UCSD-AML1 (cell line): ENCODE measurements around the gene PGR.

Experiments used
- DNase-seq: peaks from one replicate; lab custom pipeline; 2025; ENCODE audit not compliant: unreplicated experiment; lab: John Stamatoyannopoulos, UW

The PGR gene

DNA sequence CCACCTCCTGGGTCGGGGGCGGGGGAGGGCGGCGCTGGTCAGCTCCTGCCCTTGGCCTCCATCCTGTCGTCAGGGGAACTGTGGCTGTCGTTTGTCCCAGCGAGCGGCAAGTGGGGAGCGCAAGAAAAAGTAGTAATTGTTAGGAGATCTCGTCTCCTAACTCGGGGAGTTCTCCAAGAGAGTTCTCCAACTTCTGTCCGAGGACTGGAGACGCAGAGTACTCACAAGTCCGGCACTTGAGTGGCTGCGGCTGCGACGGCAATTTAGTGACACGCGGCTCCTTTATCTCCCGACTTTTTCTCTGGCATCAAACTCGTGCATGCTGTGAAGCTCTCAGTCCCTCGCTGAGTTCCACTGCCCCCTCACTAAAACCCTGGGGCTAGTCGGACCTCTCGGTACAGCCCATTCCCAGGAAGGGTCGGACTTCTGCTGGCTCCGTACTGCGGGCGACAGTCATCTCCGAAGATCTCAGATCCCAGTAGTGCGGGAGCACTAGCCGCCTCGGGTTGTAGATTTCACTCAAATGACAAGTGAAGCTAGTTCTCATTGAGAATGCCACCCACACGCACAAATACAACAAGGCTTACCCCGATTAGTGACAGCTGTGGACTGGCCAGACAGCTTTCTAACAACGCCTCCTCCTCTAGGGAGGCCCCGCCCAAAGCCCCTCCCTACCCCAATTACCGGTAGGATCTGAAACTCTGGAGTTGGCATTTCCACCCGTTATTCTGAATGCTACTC is at the start of gene PGR:
TSS of gene PGR (minus strand) at position 611 of the 741 bp plus-strand sequence. CDS start 743 bp downstream, outside the sequence.
- no peak for DNase-seq

DNA sequence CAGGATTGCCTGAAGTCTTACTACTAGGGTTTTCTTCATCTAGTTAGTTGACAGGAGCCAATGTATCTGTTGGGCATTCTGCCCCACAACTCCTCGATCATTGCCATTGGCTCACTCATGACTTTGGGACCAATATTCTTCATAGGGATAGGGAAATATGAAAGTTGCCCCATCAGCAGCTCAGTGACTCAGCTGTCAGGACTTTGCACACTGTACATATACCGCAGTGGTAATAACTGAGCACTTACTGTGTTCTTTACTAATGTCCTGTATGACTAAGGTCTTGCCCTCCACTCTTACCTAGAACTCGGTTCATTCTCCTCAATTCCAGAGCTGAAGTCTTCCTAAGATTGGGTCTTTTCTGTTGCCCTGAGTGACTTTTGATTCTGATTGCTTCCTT is 46.8 kb upstream of the PGR start:
- no peak for DNase-seq

DNA sequence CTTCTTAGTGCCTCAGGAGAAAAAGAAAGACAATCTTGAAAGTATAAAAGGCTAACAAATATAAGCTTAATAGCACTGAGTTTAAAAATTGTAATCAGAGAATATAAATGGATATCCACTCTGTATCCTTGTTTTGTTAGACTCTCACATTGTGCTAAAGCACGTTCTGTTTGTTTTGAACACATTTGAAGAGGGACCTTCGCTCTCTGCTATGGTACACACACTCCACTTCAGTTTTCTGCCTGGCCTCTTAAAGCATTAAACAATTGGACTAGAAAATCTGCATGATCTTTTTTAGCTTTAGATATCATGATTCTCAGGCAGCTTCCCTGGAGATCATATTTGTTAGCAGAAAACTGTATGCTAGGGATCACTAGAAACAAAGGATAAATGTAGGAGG is 40.3 kb upstream of the PGR start:
- no peak for DNase-seq

DNA sequence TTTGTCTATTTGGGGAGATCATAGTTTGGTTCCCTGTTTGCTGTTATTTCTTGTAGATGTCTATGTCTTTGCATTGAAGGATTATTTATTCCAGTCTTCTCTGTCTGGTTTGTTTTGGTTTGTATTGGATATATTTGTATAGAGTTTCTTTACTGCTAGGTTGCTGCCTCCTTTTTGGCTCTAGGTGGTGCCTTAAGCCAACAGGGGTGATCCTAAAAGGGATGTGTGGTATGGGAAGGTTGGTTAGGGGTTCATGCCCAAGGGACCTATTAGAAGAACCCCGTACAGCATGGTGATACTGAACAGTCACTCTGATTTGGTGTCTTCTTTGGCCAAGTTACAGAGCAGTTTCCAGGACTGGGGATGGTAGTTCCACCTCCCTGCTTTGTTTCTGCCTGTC is 36.4 kb upstream of the PGR start:
- DNase-seq: no peak

DNA sequence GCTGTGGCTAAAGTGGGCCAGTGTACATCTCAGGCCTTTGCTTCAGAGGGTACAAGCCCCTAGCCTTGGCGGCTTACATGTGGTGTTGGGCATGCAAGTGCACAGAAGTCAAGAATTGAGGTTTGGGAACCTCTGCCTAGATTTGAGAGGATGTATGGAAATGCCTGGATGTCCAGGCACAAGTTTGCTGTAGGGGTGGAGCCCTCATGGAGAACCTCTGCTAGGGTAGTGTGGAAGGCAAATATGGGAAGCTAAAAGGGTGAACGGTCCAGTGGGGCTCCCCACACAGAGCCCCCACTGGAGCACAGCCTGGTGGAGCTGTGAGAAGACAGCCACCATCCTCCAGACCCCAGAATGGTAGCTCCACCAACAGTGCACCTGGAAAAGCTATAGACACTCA is 28.5 kb upstream of the PGR start:
- DNase-seq: no peak

DNA sequence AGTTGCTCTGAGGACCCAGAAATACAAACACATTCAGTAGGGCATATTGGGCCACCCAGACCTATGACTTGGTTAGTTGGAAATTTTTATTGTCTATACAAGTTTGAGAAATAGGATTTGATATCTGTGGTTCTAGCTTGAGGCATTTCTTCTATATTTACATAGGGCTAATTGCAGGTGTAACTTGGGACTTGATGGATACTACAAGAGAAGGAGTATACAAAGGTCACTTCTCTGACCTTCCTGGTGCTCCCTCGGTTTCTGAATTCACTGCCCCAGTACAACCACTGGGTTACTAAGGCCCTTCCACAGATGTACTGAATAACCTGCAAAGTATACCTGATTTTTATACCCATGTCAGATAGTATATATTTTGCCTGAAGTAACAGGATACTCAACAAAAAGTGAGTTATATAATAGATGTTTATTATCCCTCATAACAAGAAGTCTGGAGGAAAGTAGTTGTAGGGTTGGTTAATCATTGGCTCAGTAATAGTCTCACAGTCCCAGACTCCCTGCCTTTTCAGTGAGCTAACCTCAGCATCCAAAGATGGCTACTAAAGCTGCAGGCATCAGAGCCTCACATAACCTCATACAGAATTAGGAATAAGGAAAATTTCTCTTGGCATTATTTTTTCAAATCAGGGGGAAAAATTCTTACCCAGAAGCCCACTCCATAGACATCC is 8.8 kb upstream of the PGR start:
- DNase-seq: no peak

DNA sequence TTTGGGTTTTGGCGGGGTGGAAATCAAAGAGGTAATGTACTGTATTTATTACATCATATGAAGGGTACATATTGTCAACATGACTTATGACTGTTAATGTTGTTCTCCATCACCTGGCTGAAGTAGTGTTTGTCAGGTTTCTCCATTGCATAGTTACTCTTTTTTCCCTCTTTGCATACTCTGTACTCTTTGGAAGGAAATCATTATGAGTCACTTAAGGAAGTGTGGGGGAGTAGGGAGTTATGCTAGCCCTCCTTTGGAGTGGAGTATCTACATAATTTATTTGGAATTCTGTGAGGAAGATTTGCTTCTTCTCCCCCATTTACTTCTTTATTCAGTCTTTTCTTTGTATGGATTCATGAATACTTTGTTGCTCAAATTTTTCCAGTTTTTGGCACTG is 3.6 kb upstream of the PGR start:
- DNase-seq: no peak

DNA sequence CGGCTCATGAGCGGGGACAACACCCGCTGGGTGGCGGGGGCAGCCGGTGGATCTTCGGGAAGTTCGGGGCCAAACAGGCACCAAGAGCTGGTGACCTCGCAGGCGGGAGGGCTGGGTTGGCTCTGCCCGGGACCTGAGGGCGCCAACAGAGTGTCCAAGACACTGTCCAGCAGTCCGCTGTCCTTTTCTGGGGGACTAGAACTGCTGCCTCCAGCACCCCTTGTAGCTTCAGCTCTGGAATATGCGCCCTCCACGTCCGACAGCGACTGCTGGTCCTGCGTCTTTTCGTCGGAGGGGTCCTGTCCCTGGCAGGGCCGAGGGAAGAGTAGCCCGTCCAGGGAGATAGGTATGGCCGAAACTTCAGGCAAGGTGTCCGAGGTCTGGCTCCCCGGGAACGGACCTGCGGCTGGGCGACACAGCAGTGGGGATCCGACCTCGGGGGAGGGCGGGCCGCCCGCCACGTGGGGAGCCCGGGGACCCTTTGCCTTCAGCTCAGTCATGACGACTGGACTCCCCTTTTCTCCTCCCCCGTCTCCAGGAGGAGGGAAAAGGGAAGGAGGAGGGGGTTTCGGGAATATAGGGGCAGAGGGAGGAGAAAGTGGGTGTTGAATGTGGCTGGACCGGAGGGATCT is 926 bp downstream of the PGR start:
- no peak for DNase-seq

DNA sequence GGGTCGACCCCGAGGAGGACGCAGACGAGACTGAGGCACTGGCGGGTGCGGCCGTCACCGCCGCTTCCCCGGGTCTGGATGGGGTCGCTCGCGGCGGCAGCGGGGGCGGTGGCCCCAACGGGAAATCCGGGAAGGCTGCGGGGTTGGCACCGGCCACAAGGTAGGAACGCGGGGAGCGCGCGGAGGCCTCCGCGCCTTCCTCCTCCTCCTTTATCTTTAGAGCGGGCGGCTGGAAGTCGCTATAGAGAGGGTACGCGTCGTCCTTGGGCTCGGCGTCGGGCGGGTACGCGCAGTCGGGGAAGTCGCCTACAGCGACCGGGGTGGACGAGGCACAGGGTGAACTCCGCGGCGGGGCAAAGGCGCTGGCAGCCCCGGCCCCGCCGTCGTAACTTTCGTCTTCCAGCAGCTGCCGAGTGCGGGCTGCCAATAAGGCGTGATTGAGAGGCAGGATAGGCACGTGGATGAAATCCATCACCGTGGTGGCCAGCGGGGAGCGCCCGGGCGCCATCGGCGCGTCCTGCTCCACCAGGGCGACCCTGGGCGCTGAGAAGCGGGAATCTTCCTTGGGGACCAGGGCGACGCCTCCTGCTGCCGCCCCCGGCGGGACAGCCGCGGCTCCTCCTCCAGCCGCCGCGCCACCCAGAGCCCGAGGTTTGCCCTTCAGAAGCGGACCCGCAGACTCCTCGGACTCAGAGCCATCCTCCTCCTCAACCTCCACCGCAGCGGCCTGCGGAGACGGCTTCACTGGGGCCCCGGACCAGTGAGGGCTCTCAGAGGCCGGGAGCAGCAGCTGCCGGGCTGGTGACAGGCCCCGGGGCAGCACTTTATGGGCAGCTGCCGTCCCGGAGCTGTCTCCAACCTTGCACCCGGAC is 1.7 kb downstream of the PGR start:
- DNase-seq: no peak

DNA sequence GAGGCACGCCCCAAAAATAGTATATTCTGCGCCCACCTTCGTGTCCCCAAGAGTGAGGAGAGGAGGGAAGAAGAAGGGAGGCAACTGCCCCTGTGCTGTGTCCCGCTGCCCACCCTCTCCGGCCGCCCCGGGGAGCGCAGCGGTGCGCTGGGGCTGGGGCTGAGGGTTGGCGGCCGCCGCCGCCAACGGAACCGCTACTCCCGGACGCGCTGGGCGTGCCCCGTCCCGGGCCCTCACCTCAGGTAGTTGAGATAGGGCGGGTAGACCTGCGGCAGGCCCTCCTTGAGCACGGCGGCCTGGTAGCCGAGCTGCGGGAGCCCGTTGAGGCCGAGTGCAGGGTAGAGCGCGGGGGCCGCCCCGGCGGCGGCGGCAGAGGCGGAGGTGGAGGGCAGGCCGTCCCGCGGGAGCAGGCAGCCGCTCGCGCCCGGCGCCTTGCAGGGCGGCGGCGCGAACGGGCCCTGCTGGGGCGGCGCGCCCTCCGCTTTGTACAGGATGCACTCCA is 2.4 kb downstream of the PGR start:
- DNase-seq: no peak

DNA sequence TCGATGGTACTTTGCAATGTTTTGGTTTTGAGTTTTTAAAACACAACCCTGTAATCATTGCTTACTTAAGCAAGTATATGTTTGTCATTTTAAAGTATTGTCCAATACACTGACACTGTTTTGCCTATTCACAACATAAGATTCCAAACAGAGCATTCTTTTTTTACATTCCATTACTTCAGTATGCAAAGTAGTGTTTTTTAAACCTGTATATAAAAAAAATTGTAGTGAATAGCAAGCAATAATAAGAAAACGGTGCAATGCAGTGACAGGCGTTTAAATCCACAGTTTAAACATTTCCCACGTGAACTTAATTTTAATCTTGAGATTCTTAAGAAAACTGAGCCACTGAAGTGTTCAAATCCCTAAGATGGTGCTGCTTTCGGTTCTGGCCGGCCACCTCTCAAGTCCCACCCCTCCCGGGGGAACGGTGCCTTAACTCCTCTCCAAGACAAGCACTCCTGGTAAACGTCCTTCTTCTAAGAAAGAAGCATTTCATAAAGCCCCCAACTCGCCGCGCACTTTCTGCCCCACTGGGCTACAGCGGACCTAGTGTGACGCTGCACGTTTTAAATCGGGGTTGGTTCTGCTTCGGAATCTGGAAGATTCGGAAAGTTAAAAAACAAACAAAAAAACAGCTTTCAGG is 2.9 kb downstream of the PGR start:
- no peak for DNase-seq

DNA sequence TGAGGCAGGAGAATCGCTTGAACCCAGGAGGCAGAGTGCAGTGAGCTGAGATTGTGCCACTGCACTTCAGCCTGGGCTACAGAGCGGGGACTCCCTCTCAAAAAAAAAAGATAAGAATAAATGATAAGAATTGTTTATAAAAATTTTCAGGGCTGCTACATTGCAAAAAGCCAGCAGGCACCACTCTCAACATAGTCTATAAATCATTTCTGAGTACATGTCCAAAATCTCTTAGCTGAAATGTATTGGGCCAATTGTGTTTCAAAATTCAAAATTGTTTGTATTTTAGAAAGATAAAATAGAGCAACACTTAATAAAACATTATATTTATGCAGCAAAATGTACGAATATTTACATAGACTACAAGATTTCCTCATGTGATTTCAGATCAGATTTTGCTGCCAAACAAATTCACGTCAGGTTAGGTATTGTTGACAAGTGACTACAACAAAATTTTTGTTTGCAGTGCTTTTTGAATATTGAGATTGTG is 13.9 kb downstream of the PGR start:
- DNase-seq: no peak

DNA sequence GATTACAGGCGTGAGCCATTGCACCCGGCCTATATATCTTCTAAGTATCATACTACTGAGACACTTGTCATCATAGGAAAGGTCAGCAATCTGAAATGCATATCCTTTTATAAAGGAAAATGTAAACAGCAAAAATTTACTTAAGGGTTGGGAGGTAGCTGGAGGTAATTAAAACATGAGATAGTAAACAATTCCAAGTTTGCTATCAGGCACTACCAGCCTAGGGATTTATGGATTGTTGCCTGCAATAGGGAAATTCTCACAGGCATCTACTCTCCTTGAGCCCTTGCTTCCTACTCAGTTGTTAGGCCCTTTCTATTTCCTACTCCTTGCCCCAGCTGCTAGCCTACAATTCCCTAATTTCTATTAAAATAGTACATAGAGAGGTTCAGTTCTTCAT is 16.1 kb downstream of the PGR start:
- no peak for DNase-seq

DNA sequence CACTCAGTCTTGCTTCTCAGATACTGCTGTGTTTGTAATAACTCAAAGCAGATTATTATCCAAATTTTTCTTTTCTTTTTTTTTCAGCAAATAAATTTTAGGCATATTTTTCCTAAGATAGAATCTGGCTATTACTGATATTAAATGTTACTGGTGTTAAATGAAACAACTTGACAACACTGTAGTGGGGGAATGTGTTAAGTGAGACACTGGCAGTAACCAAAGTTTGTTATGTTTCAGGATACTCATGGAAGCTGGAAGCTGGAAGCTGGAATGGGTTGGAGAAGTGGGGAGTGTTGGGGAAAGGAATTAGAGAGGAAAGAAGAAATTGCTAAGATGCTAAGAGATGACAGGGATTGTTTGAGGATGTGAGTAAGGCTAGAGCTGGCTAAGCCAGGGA is 24.9 kb downstream of the PGR start:
- DNase-seq: no peak

DNA sequence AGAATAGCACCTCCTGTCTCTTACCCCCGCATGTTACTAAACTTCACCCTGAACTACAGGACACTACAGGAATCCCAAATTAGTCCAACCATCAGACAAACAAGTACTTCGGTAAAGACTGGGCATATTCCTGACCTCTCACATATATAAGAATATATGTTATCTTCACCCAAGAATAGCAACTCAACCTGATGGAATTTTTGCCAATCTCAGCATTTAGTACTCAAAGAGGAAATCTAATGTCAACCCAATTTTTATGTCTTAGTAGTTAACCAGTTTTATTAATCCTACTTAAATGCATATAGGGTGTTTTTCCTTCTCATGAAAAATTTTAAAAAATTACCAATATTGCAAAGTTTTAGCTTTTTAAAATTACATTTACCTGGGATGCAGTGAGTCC is 26.2 kb downstream of the PGR start:
- DNase-seq: no peak

DNA sequence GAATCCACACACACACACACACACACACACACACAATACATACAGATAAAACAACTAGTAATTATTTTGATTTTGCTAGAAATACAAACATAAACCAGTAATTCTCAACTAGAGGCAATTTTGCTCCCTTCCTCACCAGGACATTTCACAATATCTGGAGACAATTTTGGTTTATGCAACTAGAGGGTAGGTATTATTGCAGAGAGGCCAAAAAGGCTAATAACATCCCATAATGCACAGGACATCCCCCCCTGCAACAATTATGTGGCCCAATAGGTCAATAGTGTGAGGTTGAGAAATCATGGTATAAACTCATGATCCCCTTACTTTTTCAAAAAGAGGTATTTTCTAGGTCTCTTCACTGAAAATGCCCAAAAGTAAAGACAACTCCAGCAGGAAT is 29.0 kb downstream of the PGR start:
- DNase-seq: no peak

DNA sequence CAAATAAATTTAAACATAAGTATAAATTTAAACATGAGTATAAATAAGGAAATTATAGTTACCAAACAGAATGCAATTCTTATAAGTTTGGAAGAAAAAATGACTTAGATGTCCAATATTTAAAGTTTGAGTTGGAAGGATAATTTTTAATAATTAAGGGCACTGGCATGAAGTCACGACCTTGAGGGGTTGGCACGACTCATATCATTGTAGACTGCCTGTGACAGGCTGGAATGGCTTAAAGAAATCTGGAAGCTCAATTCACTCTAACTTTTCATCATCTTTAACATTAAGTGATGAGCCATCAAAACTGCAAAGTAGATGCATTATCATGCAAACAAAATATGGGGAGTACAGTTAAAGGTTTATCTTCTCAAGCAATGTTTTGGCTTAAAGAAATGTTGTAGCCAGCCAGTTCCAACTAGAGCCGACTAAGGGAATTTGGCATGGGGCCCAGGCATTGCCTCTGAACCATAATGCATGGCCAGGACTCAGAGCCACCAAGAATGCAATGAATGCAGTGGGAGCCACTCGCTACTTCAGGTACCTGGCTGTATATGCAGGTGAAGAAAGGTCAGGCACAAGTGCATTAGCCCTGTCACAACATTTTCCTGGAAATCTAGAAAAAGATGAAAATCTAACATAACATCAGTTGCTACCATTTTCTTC is 33.4 kb downstream of the PGR start:
- no peak for DNase-seq

DNA sequence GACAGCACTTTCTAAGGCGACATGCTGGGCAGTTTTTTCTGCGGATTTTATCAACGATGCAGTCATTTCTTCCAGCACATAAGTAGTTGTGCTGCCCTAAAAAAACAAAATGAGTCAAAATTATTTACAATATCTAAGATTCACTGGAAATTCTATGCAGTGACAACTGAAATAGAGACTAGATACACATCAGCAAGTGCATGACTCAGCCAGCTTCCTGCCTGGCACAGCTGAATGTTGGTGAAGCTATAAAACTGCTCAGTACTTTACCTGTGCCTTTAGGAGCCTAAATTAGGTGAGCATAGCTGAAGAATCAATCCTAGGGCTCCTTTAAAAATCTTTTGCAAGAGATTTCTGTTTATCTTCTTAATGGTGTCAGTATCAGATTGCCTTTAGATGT is 37.8 kb downstream of the PGR start:
- DNase-seq: no peak

DNA sequence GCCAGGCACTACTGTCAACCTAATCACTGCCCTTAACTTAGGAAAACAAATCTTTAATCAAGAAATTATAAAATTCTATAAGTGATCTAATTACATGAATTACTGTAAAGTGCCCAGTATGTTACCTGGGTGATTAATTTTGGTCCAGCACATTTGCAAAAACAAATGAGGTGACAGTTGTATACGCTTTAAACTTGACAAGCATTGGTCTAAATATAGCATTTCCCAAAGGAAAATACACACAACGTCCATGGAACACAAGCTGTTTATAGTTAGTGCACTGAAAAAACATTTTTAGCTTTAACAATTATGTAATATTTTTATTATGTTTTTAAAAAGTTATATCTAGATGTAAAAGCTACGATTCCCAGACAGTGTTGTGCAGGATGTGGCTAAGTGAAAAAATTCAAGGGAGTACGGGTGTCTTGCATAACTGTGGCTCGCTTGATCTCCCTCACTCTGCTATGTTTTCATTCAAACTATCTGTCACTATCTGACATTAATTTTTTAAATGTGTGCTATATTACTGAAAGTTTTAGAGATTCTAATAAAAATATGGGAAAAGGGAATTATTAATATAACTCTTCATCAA is 38.8 kb downstream of the PGR start:
- no peak for DNase-seq

DNA sequence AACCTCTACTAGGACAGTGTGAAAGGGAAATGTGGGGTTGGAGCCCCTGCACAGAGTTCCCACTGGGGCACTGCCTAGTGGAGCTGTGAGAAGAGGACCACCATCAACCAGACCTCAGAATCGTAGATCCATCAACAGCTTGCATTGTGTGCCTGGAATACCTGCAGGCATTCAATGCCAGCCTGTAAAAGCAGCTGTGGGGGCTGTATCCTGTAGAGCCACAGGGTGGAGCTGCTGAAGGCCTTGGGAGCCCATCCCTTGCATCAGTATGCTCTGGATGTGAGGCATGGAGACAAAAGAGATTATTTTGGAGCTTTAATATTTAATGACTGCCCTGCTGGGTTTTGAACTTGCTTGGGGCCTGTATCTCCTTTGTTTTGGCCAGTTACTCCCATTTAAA is 46.3 kb downstream of the PGR start:
- DNase-seq: no peak
